IPS-15b (cell line): ENCODE results near the gene DRC7.
"Not testable (repeated sequence)": the region's sequence is repeated elsewhere in the genome, so short reads cannot be mapped to it uniquely, and the experiment has no call there.

ENCODE experiments used
- H3K27me3 ChIP-seq: one replicate; pipeline ENCODE4 v1.6.1; 2013; ENCODE audit warnings: low read length; ENCODE audit not compliant: control insufficient read depth, insufficient read depth
- H3K36me3 ChIP-seq: one replicate; pipeline ENCODE4 v1.6.1; 2013; ENCODE audit warnings: low read length; ENCODE audit not compliant: control insufficient read depth, insufficient read depth
- H3K4me1 ChIP-seq: one replicate; pipeline ENCODE4 v1.6.1; 2013; ENCODE audit warnings: mild to moderate bottlenecking, low read length; ENCODE audit not compliant: control insufficient read depth, insufficient read depth
- H3K4me3 ChIP-seq: one replicate; pipeline ENCODE4 v1.5.1; 2013; ENCODE audit warnings: low read depth, low read length
- H3K9ac ChIP-seq: one replicate; pipeline ENCODE4 v1.6.1; 2013; ENCODE audit warnings: low read depth, mild to moderate bottlenecking, low read length
- H3K9me3 ChIP-seq: one replicate; pipeline ENCODE4 v1.6.1; 2013; ENCODE audit warnings: mild to moderate bottlenecking, low read length; ENCODE audit not compliant: control insufficient read depth, insufficient read depth

The DRC7 gene

GRCh38 chr16:57770361-57770760 lies 75.8 kb downstream of the DRC7 start:
- Histone ChIP-seq H3K9me3 (no peaks in the 10 kb centered on the region), H3K36me3 (peaks cover 10% of the 10 kb centered on the region), H3K9ac (no peak overlapping the region), H3K27me3 (no peaks in the 10 kb centered on the region), H3K4me3 (no peak overlapping the region), H3K4me1 (peaks cover 4% of the 10 kb centered on the region)

GRCh38 chr16:57771141-57771785 lies 76.7 kb downstream of the DRC7 start:
- Histone ChIP-seq H3K4me3 (no peak overlapping the region), H3K9ac (no peak overlapping the region), H3K4me1 (peaks cover 7% of the 10 kb centered on the region), H3K9me3 (no peaks in the 10 kb centered on the region), H3K27me3 (no peaks in the 10 kb centered on the region), H3K36me3 (peaks cover 10% of the 10 kb centered on the region)

- no peak overlapping the region for H3K9ac ChIP-seq
- H3K4me3 ChIP-seq: no peak overlapping the region
- peaks cover 10% of the 10 kb centered on the region for H3K36me3 ChIP-seq
- H3K9me3 ChIP-seq: no peaks in the 10 kb centered on the region
- H3K4me1 ChIP-seq: peaks cover 11% of the 10 kb centered on the region
- H3K27me3 ChIP-seq: no peaks in the 10 kb centered on the region
These were observed 78.4 kb downstream of the DRC7 start for GRCh38 chr16:57773019-57773418.

GRCh38 chr16:57773655-57774295 lies 79.2 kb downstream of the DRC7 start:
- H3K27me3 ChIP-seq: no peaks in the 10 kb centered on the region
- peaks cover 10% of the 10 kb centered on the region for H3K36me3 ChIP-seq

GRCh38 chr16:57774705-57775285 lies 80.2 kb downstream of the DRC7 start:
- no peak overlapping the region for H3K9ac ChIP-seq
- H3K36me3 ChIP-seq: peaks cover 9% of the 10 kb centered on the region
- no peaks in the 10 kb centered on the region for H3K27me3 ChIP-seq
- H3K9me3 ChIP-seq: no peaks in the 10 kb centered on the region
- H3K4me1 ChIP-seq: peaks cover 11% of the 10 kb centered on the region
- no peak overlapping the region for H3K4me3 ChIP-seq

More at GRCh38 chr16:57773655-57774295, 79.2 kb downstream of the DRC7 start:
- Histone ChIP-seq H3K9ac (no peak overlapping the region), H3K4me1 (peaks cover 11% of the 10 kb centered on the region), H3K9me3 (no peaks in the 10 kb centered on the region), H3K4me3 (no peak overlapping the region)

GRCh38 chr16:57775661-57776469 lies 81.3 kb downstream of the DRC7 start:
- no peak overlapping the region for H3K4me3 ChIP-seq
- H3K9ac ChIP-seq: no peak overlapping the region
- peaks cover 5% of the 10 kb centered on the region for H3K36me3 ChIP-seq
- no peaks in the 10 kb centered on the region for H3K9me3 ChIP-seq
- H3K27me3 ChIP-seq: no peaks in the 10 kb centered on the region
- H3K4me1 ChIP-seq: peaks cover 11% of the 10 kb centered on the region

GRCh38 chr16:57778658-57779057 lies 84.1 kb downstream of the DRC7 start:
- Histone ChIP-seq H3K4me3 (no peak overlapping the region), H3K36me3 (peaks cover 2% of the 10 kb centered on the region), H3K4me1 (peaks cover 11% of the 10 kb centered on the region), H3K9ac (no peak overlapping the region), H3K9me3 (no peaks in the 10 kb centered on the region), H3K27me3 (no peaks in the 10 kb centered on the region)

- H3K36me3 ChIP-seq, H3K9ac ChIP-seq, H3K27me3 ChIP-seq, H3K9me3 ChIP-seq, H3K4me3 ChIP-seq: not testable (repeated sequence)
- H3K4me1 ChIP-seq: peaks cover 11% of the 10 kb centered on the region
These were observed 85.2 kb downstream of the DRC7 start for GRCh38 chr16:57779836-57780235.

- Histone ChIP-seq H3K9me3 (no peaks in the 10 kb centered on the region), H3K9ac (no peak overlapping the region), H3K27me3 (no peaks in the 10 kb centered on the region), H3K4me1 (peaks cover 3% of the 10 kb centered on the region), H3K36me3 (no peaks in the 10 kb centered on the region), H3K4me3 (no peak overlapping the region)
These were observed 86.7 kb downstream of the DRC7 start for GRCh38 chr16:57781349-57781740.
